GM21576 (cell line): ENCODE measurements around the gene RPS3.

Source experiments
- ATAC-seq: cut with Tn5 transposase; IDR thresholded peaks from one replicate; pipeline ENCODE4 v1.9.1; 2021; ENCODE audit warnings: mild to moderate bottlenecking, moderate library complexity; ENCODE audit not compliant: unreplicated experiment

Gene RPS3

DNA sequence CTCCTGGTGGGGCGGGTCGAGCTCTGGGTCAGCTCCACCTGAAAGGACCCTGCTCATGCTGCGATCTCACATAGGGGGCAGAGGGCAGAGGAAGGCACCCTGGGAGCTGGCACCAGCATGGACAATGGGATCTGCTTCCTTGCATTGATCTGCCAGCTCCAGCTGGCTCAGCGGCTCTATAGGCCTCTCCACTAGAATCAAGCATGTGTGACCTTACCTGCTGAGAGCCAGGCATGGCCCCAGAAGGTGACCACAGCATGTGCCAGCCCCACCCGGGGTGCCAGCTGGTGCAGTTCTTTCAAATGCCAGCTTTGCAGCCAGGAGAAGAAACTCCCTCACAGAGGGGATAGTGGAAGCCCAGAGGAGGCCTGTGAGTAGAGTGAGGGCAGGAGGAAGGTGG lies 55.7 kb downstream of the RPS3 start:
- no peak for ATAC-seq
